Measurements from ENCODE around the gene PLB1.
A peak's percentile ranks its signal among the peaks of the same experiment; 100 is the strongest.

PLB1 gene

GRCh38 chr2:28506112-28506910 is 10.5 kb downstream of the PLB1 start:
- DNase-seq = no peak

- DNase-seq = no peak
Observed at GRCh38 chr2:28507796-28508764, 12.2 kb downstream of the PLB1 start.

GRCh38 chr2:28509361-28509760 is 13.5 kb downstream of the PLB1 start:
- no peak for DNase-seq

GRCh38 chr2:28510184-28510583 is 14.3 kb downstream of the PLB1 start:
- peak; percentile 12 for DNase-seq

GRCh38 chr2:28511871-28512606 is 16.2 kb downstream of the PLB1 start:
- DNase-seq = no peak

GRCh38 chr2:28512607-28512965 is 16.7 kb downstream of the PLB1 start:
- no peak for DNase-seq

GRCh38 chr2:28513097-28513496 is 17.2 kb downstream of the PLB1 start:
- no peak for DNase-seq

- no peak for DNase-seq
Observed at GRCh38 chr2:28515176-28515751, 19.4 kb downstream of the PLB1 start.

- DNase-seq = no peak
Observed at GRCh38 chr2:28516430-28516829, 20.6 kb downstream of the PLB1 start.

GRCh38 chr2:28516950-28517349 is 21.1 kb downstream of the PLB1 start:
- DNase-seq = no peak

- DNase-seq = no peak
Observed at GRCh38 chr2:28521663-28522062, 25.8 kb downstream of the PLB1 start.

GRCh38 chr2:28522481-28522880 is 26.6 kb downstream of the PLB1 start:
- no peak for DNase-seq

GRCh38 chr2:28523902-28524301 is 28.0 kb downstream of the PLB1 start:
- DNase-seq = no peak

- DNase-seq = no peak
Observed at GRCh38 chr2:28525481-28525880, 29.6 kb downstream of the PLB1 start.

- DNase-seq = no peak
Observed at GRCh38 chr2:28526527-28527132, 30.8 kb downstream of the PLB1 start.

GRCh38 chr2:28527196-28527595 is 31.3 kb downstream of the PLB1 start:
- DNase-seq = no peak

GRCh38 chr2:28528206-28528605 is 32.3 kb downstream of the PLB1 start:
- DNase-seq = no peak

GRCh38 chr2:28530782-28531181 is 34.9 kb downstream of the PLB1 start:
- DNase-seq = no peak

- DNase-seq = no peak
Observed at GRCh38 chr2:28532399-28532798, 36.5 kb downstream of the PLB1 start.

- no peak for DNase-seq
Observed at GRCh38 chr2:28533044-28533680, 37.3 kb downstream of the PLB1 start.

GRCh38 chr2:28534817-28535216 is 39.0 kb downstream of the PLB1 start:
- DNase-seq = no peak

- no peak for DNase-seq
Observed at GRCh38 chr2:28538134-28538533, 42.3 kb downstream of the PLB1 start.
